Measurements from ENCODE around the gene TAAR1.
"Not testable (repeated sequence)": the region's sequence is repeated elsewhere in the genome, so short reads cannot be mapped to it uniquely, and the experiment has no call there.

Gene TAAR1

DNA sequence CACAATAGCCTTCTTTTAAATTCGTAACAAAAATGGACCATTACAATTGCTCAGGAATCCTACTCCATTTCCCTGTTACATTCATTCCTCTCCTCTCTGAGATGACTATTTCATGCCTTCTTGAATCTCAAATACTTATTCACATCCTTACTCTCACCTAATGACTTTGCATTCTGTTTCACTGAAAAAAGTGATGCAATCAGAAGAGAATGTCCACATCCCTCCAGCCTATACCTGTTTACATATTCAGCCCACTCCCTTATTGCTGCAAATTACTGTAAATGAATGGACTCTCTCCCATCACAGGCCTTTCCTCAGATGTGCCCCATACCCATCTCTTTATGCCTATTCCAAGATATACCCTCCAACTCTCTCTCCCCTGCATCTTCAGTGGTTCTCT is 8.6 kb downstream of the TAAR1 start:
- no peak for DNase-seq (ENCODE audit: low read depth, low spot score)
- H3K4me3 ChIP-seq (ENCODE audit: low read depth, low read length) = no peak overlapping the region
- POLR2A ChIA-PET = no interaction called here
- TF ChIP-seq, protein P1, sequence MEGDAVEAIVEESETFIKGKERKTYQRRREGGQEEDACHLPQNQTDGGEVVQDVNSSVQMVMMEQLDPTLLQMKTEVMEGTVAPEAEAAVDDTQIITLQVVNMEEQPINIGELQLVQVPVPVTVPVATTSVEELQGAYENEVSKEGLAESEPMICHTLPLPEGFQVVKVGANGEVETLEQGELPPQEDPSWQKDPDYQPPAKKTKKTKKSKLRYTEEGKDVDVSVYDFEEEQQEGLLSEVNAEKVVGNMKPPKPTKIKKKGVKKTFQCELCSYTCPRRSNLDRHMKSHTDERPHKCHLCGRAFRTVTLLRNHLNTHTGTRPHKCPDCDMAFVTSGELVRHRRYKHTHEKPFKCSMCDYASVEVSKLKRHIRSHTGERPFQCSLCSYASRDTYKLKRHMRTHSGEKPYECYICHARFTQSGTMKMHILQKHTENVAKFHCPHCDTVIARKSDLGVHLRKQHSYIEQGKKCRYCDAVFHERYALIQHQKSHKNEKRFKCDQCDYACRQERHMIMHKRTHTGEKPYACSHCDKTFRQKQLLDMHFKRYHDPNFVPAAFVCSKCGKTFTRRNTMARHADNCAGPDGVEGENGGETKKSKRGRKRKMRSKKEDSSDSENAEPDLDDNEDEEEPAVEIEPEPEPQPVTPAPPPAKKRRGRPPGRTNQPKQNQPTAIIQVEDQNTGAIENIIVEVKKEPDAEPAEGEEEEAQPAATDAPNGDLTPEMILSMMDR (IDR thresholded peaks at IDR 0.05; ENCODE audit: insufficient read depth, low read length, missing control alignments) = no peak
- CTCF ChIA-PET = interaction anchor here (0.8 kb wide), 1 partner anchor 149 kb away, joined by 3 read pairs; no protein-coding TSS in a partner anchor

DNA sequence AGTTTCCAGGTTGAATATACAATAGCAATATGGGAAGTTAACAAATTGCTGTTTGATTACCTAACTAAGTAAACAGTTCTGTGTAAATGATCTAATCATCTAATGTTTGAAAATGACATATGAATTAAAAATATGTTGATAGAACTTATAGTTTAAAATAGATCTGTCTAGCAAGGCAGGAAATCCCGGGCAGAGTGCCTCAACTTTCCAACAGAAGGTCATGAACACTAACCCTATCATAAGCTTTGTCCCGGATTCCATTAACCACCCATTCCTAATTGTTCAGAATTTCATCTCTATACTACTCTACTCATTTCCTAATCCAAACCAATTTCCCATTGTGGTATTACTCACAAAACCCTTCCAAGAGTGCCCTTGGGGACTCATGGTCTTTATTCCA is 10.2 kb downstream of the TAAR1 start:
- CTCF ChIA-PET = no interaction called here
- TF ChIP-seq, protein P1 (IDR thresholded peaks at IDR 0.05; ENCODE audit: insufficient read depth, low read length, missing control alignments) = no peak
- no peak for DNase-seq (ENCODE audit: low read depth, low spot score)
- no peak overlapping the region for H3K4me3 ChIP-seq (ENCODE audit: low read depth, low read length)
- POLR2A ChIA-PET = no interaction called here

DNA sequence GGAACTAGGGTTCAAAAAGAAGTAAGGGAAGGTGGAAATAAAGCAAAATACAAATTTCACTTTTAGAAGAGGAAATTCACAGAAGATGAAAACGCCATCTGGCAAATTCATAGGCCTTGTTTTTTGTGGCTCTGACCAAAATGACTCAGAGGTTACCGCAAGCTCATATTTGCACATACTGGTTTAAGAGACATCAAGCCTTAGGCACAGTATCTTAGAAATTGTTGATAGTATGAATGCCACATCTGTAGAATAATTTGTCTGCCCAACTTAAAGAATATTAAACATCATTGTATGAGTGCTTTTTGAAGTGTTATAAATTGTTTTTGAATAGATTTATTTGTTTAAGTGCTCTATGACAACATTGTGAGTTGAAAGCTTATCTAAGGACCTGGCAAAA is 10.6 kb downstream of the TAAR1 start:
- ChIA-PET CTCF (no interaction called here), POLR2A (no interaction called here)
- TF ChIP-seq, protein P1 (IDR thresholded peaks at IDR 0.05; ENCODE audit: insufficient read depth, low read length, missing control alignments) = no peak
- DNase-seq (ENCODE audit: low read depth, low spot score) = no peak
- H3K4me3 ChIP-seq (ENCODE audit: low read depth, low read length) = no peak overlapping the region

DNA sequence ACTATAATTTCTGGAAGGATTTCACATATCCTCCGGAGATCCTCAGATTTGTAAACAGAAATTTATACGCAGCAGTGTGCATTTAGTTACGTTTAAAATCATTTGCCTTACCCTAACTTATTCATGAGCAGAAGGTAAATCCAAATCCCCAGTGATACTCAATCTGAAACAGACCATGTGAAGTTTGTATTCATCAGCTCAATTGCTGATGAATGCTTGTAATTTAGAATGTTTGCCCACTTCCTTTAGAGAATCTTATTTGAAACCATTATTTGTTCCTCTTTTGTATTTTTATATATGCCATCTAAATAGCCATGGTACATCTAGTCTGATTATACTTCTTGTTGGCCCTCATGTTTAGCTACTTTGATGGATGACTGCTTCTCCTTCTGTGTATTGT is 15.4 kb downstream of the TAAR1 start:
- TF ChIP-seq, protein P1 (IDR thresholded peaks at IDR 0.05; ENCODE audit: insufficient read depth, low read length, missing control alignments) = no peak
- POLR2A ChIA-PET = no interaction called here
- DNase-seq (ENCODE audit: low read depth, low spot score) = no peak
- H3K4me3 ChIP-seq (ENCODE audit: low read depth, low read length) = no peak overlapping the region
- CTCF ChIA-PET = interaction anchor here (1.3 kb wide), 1 partner anchor 27 kb away, joined by 3 read pairs; no protein-coding TSS in a partner anchor

DNA sequence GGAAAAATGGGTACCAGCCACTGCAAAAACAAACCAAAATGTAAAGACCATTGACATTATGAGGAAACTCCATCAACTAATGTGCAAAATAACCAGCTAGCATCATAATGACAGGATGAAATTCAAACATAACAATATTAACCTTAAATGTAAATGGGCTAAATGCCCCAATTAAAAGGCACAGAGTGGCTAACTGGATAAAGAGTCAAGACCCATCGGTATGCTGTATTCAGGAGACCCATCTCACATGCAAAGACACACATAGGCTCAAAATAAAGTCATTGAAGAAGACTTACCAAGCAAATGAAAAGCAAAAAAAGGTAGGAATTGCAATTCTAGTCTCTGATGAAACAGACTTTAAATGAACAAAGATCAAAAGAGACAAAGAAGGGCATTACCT is 21.8 kb downstream of the TAAR1 start:
- POLR2A ChIA-PET, CTCF ChIA-PET: not testable (repeated sequence)

DNA sequence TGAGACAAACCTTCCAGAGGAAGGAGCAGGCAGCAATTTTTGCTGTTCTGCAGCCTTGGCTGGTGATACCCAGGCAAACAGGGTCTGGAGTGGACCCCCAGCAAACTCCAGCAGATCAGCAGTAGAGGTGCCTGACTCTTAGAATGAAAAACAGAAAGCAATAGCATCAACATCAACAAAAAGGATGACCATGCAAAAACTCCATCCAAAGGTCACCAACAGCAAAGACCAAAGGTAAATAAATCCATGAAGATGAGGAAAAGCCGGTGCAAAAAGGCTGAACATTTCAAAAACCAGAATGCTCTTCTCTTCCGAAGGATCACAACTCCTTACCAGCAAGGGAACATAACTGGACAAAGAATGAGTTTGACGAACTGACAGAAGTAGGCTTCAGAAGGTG is 23.1 kb downstream of the TAAR1 start:
- POLR2A ChIA-PET = not testable (repeated sequence)

More for the DNA sequence above, 21.8 kb downstream of the TAAR1 start:
- not testable (repeated sequence) for DNase-seq (ENCODE audit: low read depth, low spot score); H3K4me3 ChIP-seq (ENCODE audit: low read depth, low read length)

DNA sequence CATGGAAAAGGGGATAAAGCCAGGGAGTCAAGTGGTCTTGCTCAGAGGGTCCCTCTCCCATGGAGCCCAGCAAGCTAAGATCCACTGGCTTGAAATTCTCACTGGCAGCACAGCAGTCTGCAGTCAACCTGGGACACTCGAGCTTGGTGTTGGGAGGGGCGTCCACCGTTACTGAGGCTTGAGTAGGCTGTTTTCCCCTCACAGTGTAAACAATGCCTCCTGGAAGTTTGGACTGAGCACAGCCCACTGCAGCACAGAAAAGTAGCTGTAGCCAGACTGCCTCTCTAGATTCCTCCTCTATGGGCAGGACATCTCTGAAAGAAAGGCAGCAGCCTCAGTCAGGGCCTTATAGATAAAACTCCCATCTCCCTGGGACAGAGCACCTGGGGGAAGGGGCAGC is 23.7 kb downstream of the TAAR1 start:
- CTCF ChIA-PET = interaction anchor here (1.5 kb wide), 1 partner anchor 195 kb away, joined by 4 read pairs; no protein-coding TSS in a partner anchor
- H3K4me3 ChIP-seq (ENCODE audit: low read depth, low read length); POLR2A ChIA-PET; DNase-seq (ENCODE audit: low read depth, low spot score): not testable (repeated sequence)

More for the DNA sequence above, 23.1 kb downstream of the TAAR1 start:
- CTCF ChIA-PET; H3K4me3 ChIP-seq (ENCODE audit: low read depth, low read length); DNase-seq (ENCODE audit: low read depth, low spot score): not testable (repeated sequence)

DNA sequence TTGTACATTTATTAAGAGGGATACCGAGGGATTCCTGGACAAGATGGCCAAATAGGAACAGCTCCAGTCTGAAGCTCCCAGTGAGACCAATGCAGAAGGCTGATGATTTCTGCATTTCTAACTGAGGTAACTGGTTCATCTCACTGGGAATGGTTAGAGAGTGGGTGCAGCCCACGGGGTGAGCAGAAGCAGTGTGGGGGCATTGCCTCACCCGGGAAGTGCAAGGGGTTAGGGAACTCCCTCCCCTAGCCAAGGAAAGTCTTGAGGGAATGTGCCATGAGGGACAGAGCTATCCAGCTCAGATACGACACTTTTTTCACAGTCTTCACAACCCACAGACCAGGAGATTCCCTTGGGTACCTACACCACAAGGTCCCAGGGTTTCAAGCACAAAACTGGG is 24.2 kb downstream of the TAAR1 start:
- TF ChIP-seq, protein P1 (IDR thresholded peaks at IDR 0.05; ENCODE audit: insufficient read depth, low read length, missing control alignments) = no peak
- POLR2A ChIA-PET = no interaction called here
- no peak overlapping the region for H3K4me3 ChIP-seq (ENCODE audit: low read depth, low read length)
- DNase-seq (ENCODE audit: low read depth, low spot score) = no peak
- CTCF ChIA-PET = interaction anchor here (1.5 kb wide), 1 partner anchor 196 kb away, joined by 4 read pairs; no protein-coding TSS in a partner anchor
